HG03066 (cell line): ENCODE data around the gene HACD4.
"Not testable (repeated sequence)": the region's sequence is repeated elsewhere in the genome, so short reads cannot be mapped to it uniquely, and the experiment has no call there.

Experiments used
- ATAC-seq: cut with Tn5 transposase; IDR thresholded peaks from one replicate; pipeline ENCODE4 v1.9.1; 2021; ENCODE audit warnings: low read depth; ENCODE audit not compliant: unreplicated experiment

Gene HACD4

GRCh38 chr9:20974191-20974938 lies 57.1 kb downstream of the HACD4 start:
- not testable (repeated sequence) for ATAC-seq

- not testable (repeated sequence) for ATAC-seq
Observed at GRCh38 chr9:20973246-20973947, 58.0 kb downstream of the HACD4 start.

- no peak for ATAC-seq
Observed at GRCh38 chr9:20972684-20973083, 58.8 kb downstream of the HACD4 start.

- ATAC-seq, result no peak
Observed at GRCh38 chr9:20962536-20963225, 68.8 kb downstream of the HACD4 start.

- no peak for ATAC-seq
Observed at GRCh38 chr9:20950707-20951106, 80.7 kb downstream of the HACD4 start.
